Activated CD4-positive, CD25-positive, alpha-beta regulatory T cell (primary cell): ENCODE data around the gene SLCO3A1.

ENCODE experiments used
- DNase-seq, 4 experiments: peaks; one replicate each; lab custom pipeline; 2025; lab: John Stamatoyannopoulos, UW

The SLCO3A1 gene

GRCh38 chr15:91882858-91883586, 29.5 kb downstream of the SLCO3A1 start:
- no peak for DNase-seq

- no peak for DNase-seq
Measured at GRCh38 chr15:91884606-91885005, 31.1 kb downstream of the SLCO3A1 start.

GRCh38 chr15:91885054-91885453, 31.5 kb downstream of the SLCO3A1 start:
- no peak for DNase-seq

DNA sequence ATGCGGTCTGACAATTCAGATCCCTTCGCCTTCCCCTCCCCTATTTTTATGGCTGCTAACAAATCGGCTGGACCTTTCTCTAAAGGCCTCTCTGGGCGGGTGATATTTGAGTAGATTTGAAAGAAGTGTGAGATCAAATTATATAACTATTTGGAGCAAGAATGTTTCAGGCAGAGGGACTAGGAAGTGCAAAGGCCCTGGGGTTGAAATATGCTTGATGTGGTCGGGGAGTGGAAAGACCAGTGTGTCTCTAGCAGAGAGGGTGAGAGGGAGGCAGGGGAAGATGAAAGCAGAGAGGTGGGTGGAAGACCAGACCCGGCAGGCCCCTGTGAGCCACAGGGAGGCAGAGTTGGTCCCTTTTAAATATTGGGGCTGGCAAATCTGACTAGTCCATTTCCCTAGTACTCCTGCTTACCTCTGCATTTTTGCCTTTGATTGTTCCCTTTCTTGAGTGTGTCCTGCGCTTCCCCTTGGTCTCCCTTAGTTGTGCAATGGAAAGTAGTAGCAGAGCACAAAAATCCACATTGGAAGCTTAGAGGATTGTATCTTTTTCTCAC, 32.3 kb downstream of the SLCO3A1 start:
- no peak for DNase-seq

- DNase-seq = no peak
Measured at GRCh38 chr15:91886878-91887277, 33.4 kb downstream of the SLCO3A1 start.

GRCh38 chr15:91887321-91887720, 33.8 kb downstream of the SLCO3A1 start:
- no peak for DNase-seq

DNA sequence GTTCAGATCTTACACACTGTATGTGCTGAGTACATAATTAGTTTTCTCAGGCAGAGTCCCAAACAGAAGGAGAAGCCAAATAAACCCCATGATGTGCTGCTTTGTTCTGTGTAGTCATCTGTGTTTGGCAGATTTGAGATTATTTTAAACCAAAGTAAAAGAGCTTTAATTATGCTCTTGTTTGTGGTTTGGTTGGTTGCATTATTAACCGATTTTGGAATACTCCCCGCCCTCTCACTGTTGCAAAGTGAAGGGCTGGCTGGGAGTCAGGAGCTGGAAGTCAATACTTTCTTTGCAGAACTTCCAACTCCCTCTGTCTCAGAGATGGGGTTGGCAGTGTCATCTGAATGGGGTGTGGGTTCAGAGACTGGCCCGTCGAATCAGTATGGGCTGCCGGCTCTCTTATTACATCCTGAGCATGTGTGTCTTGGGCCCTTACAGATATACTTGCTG, 34.4 kb downstream of the SLCO3A1 start:
- DNase-seq = no peak

DNA sequence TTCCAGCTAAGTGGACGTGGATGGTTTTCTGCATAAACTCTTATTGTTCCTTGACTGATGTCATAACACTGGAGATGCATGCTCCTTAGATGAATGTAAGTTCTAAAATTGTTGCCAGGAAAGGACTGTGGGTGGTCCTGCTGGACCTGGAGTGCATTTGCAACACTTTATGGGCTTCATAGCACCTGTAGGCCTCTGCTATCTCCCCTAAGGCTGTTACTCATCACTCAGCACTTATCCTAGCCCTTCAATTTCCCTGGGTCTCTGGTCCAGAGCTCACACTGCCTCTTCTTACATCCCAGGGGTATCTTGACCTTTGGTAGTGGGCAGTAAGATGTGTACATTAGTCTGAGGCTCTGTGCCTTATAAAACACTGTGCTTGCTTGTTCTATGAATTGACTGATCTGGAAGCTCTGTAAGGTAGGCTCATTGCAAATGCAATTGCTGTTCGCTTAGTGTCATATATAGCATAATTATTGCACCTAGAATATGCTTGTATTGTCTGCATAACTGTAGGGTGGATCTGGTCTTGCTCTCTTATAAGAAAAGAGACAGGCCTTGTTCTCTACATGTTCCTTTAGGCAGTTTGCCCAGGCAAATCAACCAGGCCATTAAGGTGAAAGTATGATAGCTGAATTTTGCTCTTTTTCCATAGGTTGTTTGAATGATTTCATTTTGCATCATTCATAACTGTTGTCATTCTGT, 35.8 kb downstream of the SLCO3A1 start:
- no peak for DNase-seq

- DNase-seq = no peak
Measured at GRCh38 chr15:91890614-91891013, 37.1 kb downstream of the SLCO3A1 start.

DNA sequence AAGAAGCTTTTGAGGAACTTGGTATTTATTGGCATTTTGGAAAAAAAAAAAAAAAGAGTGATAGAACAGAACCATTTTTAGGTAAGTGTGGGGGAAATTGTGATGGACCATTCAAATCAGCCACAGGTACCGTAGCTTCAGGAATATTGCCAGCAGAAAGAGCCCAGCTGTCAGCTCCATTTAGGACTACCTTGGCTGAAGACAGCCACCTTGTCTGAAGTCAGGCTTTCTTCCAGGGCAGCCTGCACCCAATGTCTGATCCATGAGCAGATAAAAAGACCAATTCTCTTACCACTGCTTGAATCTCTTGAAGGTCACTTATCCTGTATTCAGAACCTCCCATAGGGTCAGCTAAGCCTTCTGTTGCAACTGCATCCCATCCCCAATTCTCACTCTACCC, 37.6 kb downstream of the SLCO3A1 start:
- no peak for DNase-seq

- DNase-seq = no peak
Measured at GRCh38 chr15:91891788-91892345, 38.4 kb downstream of the SLCO3A1 start.

GRCh38 chr15:91892436-91892835, 38.9 kb downstream of the SLCO3A1 start:
- DNase-seq = no peak

DNA sequence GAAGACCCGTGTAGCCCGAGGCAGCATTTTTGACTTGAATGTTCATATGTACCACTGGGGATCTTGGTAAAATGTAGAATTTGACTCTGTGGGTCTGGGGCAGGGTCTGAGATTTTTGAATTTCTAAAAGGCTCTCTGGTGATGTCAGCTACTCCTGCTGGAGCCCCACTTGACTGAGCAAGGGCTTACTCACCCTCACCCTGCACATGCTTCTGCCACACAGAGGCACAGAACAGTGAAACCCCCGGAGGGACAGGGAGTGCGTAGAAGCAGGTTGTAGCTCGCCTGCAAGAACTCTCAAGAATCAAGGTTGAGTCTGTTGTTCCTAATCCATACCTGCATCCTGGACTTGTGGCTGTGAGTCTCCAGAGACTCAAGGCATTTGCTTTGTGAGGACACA, 41.1 kb downstream of the SLCO3A1 start:
- DNase-seq = no peak

DNA sequence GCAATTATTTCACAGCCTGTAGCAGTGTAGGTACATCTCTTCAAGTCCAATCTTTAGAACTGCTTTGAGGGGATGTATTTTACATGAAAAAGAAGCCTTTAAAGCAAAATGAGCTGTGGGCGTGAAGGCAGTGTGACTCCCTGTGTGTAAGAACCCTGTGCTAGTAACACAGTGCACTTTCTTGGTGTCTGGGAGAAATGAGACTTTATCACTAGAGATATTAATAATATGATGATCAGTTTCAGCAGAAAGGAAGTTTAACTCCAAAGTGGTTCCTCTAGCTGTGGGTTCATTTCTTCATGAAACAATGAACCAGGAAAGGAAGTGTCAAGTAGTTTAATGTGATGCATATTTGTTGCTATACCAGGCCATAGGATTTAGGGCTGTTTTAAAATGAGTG, 41.5 kb downstream of the SLCO3A1 start:
- DNase-seq = no peak

DNA sequence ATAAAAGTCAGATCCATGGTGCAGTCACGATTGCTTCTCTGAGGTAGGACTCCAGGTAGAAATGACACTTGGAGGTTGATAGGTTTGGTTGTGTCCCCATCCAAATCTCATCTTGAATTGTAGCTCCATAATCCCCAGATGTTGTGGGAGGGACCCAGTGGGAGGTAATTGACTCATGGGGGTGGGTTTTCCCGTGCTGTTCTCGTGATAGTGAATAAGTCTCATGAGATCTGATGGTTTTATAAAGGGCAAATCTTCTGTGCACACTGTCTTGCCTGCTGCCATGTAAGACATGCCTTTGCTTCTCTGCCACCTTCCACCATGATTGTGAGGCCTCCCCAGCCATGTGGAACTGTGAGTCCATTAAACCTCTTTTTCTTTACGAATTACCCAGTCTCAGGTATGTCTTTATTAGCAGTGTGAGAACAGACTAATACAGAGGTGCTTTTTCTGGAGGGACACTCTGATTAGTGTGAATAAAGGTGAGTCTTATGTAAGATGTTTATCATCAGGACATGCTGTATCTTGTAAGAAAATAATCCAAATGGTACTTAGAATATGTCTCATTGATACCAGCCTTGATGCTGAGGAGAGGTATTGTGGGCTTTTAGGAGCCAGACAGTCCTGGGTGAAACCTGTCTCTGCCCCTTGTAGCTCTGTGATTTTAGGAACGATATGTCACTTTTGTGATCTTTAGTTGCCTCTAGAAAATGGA, 43.0 kb downstream of the SLCO3A1 start:
- no peak for DNase-seq

GRCh38 chr15:91897585-91898372, 44.3 kb downstream of the SLCO3A1 start:
- no peak for DNase-seq

GRCh38 chr15:91898843-91899242, 45.3 kb downstream of the SLCO3A1 start:
- DNase-seq = no peak

DNA sequence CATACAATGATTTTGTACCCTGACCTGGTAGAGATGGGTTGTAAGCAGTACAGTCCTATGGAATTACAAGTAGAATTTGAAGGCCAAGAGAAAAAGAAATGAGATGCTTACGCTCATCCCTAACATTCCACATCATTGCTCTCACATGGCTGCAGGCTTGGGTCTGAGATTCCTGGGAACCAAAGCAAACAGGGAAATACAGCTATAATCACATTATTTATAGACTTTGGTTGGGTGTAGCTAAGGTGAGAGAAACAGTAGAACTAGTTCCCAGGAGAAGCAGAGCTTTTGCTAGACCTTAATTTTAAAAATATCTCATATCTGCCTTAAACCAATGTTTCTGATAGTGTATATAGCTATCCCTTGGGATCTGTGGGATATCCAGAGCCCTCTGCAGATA, 51.4 kb downstream of the SLCO3A1 start:
- DNase-seq = no peak

- no peak for DNase-seq
Measured at GRCh38 chr15:91908391-91908790, 54.9 kb downstream of the SLCO3A1 start.

DNA sequence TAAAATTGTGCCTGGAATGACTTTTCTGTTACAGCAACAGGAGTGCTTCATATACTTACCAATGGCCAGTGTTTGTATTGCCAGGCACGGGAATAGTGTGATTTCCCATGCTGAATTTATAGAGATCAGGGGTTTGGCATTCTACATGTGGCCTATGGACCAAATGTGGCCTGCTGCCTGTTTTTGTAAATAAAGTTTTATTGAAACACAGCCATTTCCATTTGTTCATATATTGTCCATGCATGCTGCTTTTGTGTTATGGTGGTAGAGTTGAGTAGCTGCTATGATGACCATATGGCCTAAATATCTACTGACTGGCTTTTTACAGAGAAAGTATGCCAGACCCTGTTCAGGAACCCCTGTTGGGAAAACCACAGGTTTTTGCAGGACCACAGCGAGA, 55.6 kb downstream of the SLCO3A1 start:
- DNase-seq = no peak

- no peak for DNase-seq
Measured at GRCh38 chr15:91909574-91909973, 56.1 kb downstream of the SLCO3A1 start.

DNA sequence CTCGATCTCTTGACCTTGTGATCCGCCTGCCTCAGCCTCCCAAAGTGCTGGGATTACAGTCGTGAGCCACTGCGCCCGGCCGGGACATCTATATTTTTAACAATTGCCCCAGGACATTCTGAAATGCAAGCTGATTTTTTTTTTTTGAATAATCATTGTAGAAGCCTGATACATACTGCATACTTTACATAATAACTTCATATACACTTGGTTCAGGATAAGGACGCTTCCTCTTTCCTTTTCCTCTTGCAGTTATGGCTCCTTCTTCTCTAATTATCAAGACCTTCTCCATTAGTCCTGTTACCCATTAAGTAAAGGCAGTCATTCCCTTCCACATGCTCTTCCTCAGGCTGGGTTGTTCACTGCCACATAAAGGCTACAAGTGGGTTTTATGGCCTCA, 58.3 kb downstream of the SLCO3A1 start:
- DNase-seq = no peak
